HUES6 (cell line): ENCODE results near the gene COL2A1.

Experiments used
- H3K27ac ChIP-seq: 2 replicates; pipeline ENCODE4 v1.7.0; 2013; ENCODE audit warnings: low read depth, mild to moderate bottlenecking, low read length, inconsistent platforms
- H3K27me3 ChIP-seq: 2 replicates; pipeline ENCODE4 v1.6.1; 2013; ENCODE audit warnings: low read length; ENCODE audit not compliant: control insufficient read depth, insufficient read depth
- H3K36me3 ChIP-seq: 2 replicates; pipeline ENCODE4 v1.6.1; 2013; ENCODE audit warnings: low read length; ENCODE audit not compliant: control insufficient read depth, insufficient read depth
- H3K4me1 ChIP-seq: 2 replicates; pipeline ENCODE4 v1.6.1; 2013; ENCODE audit warnings: low read length; ENCODE audit not compliant: control insufficient read depth, insufficient read depth
- H3K4me3 ChIP-seq: 2 replicates; pipeline ENCODE4 v1.5.1; 2013; ENCODE audit warnings: low read depth, low read length
- H3K9ac ChIP-seq: one replicate; pipeline ENCODE4 v1.6.1; 2013; ENCODE audit warnings: mild to moderate bottlenecking, low read length
- H3K9me3 ChIP-seq: 2 replicates; pipeline ENCODE4 v1.6.1; 2013; ENCODE audit warnings: low read depth, low read length; ENCODE audit not compliant: control insufficient read depth, insufficient read depth

COL2A1 gene

DNA sequence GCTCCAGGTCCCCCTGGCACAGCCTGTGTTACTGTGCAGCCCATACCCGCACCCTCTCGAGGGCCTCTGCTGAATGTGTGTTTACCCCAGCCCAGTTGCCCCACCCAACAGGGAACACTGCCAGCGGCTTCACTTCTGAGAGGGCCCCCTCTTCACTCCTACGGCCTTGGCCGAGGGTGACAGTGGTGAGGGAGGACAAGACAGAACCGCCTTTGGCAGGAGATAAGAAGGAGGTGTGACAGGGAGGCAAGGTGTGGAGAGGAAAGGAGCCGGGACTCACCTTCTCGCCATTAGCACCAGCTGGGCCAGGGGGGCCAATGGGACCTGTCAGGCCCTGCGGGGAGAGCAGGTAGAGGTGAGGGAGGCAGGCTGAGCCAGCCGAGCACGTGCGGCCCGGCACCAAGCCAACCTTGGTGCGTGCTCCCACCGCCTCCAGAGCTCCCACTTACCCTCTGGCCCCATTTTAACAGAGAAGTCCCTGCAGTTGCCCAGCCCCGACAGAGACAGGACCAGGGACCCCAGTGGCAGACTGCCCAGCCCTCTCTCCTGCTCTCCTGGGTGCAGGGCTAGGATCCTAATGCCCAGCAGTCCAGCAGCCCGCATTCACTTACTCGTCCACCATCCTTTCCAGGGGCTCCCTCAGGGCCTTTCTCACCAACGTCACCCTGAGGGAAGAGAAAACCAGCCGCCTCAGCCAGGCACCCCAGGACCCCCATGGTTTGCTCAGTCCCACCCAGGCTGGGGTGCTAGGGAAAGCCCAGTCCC is 22.6 kb downstream of the COL2A1 start:
- no peak overlapping the region for H3K27ac ChIP-seq
- H3K9me3 ChIP-seq, result no peaks in the 10 kb centered on the region
- no peak overlapping the region for H3K9ac ChIP-seq
- H3K4me1 ChIP-seq, result no peaks in the 10 kb centered on the region
- H3K4me3 ChIP-seq, result no peak overlapping the region
- H3K36me3 ChIP-seq, result no peaks in the 10 kb centered on the region
- peaks cover 99% of the 10 kb centered on the region for H3K27me3 ChIP-seq

- Histone ChIP-seq H3K27me3 (peaks cover 99% of the 10 kb centered on the region), H3K4me3 (no peak overlapping the region), H3K9me3 (no peaks in the 10 kb centered on the region), H3K9ac (no peak overlapping the region), H3K4me1 (no peaks in the 10 kb centered on the region), H3K36me3 (no peaks in the 10 kb centered on the region), H3K27ac (no peak overlapping the region)
These were observed 23.3 kb downstream of the COL2A1 start for GRCh38 chr12:47980779-47981495.

GRCh38 chr12:47980197-47980596 is 24.1 kb downstream of the COL2A1 start:
- Histone ChIP-seq H3K36me3 (no peaks in the 10 kb centered on the region), H3K9me3 (no peaks in the 10 kb centered on the region), H3K27me3 (peaks cover 99% of the 10 kb centered on the region), H3K4me1 (no peaks in the 10 kb centered on the region), H3K4me3 (no peak overlapping the region), H3K9ac (no peak overlapping the region), H3K27ac (no peak overlapping the region)

DNA sequence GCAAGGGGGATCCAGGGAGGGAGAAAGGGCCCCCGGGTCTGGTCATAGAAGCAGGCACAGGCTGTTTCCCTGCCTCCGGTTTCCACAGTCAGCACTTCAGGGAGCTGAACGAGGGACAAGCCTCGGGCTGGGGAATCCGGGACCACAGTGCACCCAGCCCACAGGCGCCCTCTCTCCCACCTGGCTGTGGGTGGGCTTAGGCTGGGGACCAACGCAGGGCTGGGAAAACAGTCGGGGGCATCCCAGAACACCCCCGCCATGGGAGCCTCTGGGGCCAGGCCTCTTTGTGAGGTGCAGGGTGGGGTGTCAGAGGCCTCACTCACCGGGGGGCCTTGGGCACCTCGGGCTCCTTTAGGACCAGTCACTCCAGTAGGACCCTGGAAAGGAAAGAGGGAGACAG is 24.6 kb downstream of the COL2A1 start:
- no peaks in the 10 kb centered on the region for H3K9me3 ChIP-seq
- no peak overlapping the region for H3K9ac ChIP-seq
- H3K4me3 ChIP-seq, result no peak overlapping the region
- no peaks in the 10 kb centered on the region for H3K36me3 ChIP-seq
- H3K27me3 ChIP-seq, result peaks cover 99% of the 10 kb centered on the region
- no peaks in the 10 kb centered on the region for H3K4me1 ChIP-seq
- H3K27ac ChIP-seq, result no peak overlapping the region

DNA sequence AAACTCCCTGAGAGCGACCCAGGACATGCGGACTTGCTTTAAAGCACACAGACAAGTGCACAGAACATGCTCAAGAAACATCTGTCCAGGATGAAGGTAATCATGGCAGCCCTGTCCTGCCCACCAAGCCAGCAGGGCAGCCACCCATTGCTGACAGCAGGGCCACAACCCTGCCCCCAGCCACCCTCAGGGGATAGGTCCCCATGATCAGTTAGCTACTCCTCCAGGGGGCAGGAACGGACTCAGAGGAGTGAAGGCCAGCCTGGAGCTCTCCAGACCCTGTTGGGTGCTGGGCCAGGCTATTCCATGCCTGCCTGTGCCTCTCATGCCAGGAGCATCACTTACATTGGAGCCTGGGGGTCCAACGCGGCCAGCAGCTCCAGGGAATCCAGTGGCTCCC is 25.1 kb downstream of the COL2A1 start:
- Histone ChIP-seq H3K9ac (no peak overlapping the region), H3K4me1 (no peaks in the 10 kb centered on the region), H3K36me3 (no peaks in the 10 kb centered on the region), H3K4me3 (no peak overlapping the region), H3K9me3 (no peaks in the 10 kb centered on the region), H3K27me3 (peaks cover 99% of the 10 kb centered on the region), H3K27ac (no peak overlapping the region)

DNA sequence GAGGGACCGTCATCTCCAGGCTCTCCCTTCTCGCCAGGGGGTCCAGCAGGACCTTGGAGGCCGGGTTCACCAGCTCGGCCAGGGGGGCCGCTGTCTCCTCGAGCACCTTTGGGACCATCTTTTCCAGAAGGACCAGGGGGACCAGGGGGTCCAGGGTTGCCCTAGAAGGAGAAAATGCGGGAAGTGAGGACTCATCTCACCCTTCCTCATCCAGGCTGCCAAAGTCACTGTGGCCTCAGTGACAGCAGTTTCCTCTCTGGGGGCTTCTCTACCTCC is 25.7 kb downstream of the COL2A1 start:
- Histone ChIP-seq H3K4me1 (no peaks in the 10 kb centered on the region), H3K27me3 (peaks cover 99% of the 10 kb centered on the region)

DNA sequence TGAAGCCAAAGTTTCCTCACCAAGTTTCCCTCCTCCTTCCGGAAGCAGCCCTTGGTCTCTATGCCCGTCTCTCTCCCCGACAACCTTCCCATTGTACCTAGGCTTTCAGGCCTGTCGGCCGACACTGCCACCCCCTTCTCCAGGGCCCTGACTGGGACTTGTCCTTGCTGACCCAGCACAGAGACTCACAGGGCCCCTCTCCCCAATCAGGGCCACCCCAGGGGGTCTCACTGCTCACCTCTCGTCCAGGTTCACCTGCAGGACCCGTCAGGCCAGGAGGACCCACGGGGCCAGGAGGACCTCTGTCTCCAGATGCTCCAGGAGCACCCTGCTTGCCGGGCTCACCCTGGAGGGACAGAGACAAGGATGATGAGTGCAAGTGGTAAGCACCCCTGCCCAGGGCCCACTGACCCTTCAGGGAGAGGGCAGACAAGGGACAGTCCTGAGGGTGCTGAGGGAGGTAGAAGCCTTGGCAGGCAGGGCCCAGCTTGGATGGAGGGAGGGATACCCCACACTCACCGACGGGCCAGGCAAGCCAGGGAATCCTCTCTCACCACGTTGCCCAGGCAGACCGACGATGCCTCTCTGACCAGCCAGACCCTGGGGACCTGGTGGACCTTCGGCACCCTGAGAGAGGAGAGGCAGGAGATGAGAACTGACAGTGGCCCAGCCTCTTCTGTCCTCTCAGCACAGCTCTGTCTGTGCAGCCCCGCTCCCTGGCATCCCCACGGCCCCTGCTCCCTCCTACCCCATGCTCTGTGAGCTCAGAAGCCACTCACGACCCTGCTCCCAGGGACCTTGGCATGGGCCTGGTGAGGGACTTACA is 26.3 kb downstream of the COL2A1 start:
- Histone ChIP-seq H3K36me3 (no peaks in the 10 kb centered on the region), H3K4me3 (no peak overlapping the region), H3K9ac (no peak overlapping the region), H3K9me3 (no peaks in the 10 kb centered on the region), H3K27ac (no peak overlapping the region), H3K4me1 (no peaks in the 10 kb centered on the region), H3K27me3 (peaks cover 99% of the 10 kb centered on the region)

More for the DNA sequence above, 25.7 kb downstream of the COL2A1 start:
- H3K27ac ChIP-seq, result no peak overlapping the region
- H3K36me3 ChIP-seq, result no peaks in the 10 kb centered on the region
- H3K9me3 ChIP-seq, result no peaks in the 10 kb centered on the region
- H3K9ac ChIP-seq, result no peak overlapping the region
- no peak overlapping the region for H3K4me3 ChIP-seq

DNA sequence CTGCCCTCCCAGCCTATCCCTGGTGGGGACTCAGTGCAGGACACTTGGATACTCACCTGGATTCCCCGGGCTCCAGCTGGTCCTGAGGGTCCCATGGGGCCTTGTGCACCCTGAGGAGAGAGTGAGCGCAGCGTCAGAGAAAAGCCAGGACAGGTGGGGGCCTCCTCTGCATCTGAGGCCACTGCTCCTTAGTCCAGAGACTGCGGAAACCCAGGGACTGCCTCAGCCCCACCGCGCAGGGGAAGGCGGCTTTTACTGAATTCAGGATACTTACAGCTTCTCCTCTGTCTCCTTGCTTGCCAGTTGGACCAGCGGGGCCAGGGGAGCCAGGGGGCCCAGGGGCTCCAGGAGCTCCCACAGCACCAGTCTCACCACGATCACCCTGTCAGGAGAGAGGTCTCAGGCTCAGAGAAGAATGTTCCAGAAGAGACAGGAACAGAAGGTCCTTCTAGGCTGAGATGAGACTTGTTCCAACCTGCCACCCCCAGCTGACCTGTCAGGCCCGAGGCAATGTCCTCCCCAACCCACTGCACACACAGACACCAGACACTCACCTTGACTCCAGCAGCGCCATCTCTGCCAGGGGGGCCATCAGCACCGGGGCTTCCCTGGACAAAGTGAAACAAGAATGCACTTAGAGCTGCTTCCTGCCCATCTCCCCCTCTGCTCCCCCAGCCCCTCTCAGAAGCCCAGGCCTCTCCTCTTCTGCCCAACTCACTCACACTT is 27.1 kb downstream of the COL2A1 start:
- H3K27ac ChIP-seq, result no peak overlapping the region
- H3K4me1 ChIP-seq, result no peaks in the 10 kb centered on the region
- H3K4me3 ChIP-seq, result no peak overlapping the region
- H3K9ac ChIP-seq, result no peak overlapping the region
- peaks cover 99% of the 10 kb centered on the region for H3K27me3 ChIP-seq
- no peaks in the 10 kb centered on the region for H3K9me3 ChIP-seq
- no peaks in the 10 kb centered on the region for H3K36me3 ChIP-seq

GRCh38 chr12:47975816-47976215 is 28.5 kb downstream of the COL2A1 start:
- no peak overlapping the region for H3K4me3 ChIP-seq
- peaks cover 93% of the 10 kb centered on the region for H3K27me3 ChIP-seq
- no peaks in the 10 kb centered on the region for H3K36me3 ChIP-seq
- no peak overlapping the region for H3K9ac ChIP-seq
- H3K9me3 ChIP-seq, result no peaks in the 10 kb centered on the region
- H3K27ac ChIP-seq, result no peak overlapping the region
- no peaks in the 10 kb centered on the region for H3K4me1 ChIP-seq

- peaks cover 93% of the 10 kb centered on the region for H3K27me3 ChIP-seq
- H3K27ac ChIP-seq, result no peak overlapping the region
- H3K9me3 ChIP-seq, result no peaks in the 10 kb centered on the region
- H3K36me3 ChIP-seq, result no peaks in the 10 kb centered on the region
- H3K9ac ChIP-seq, result no peak overlapping the region
- no peak overlapping the region for H3K4me3 ChIP-seq
- no peaks in the 10 kb centered on the region for H3K4me1 ChIP-seq
These were observed 29.1 kb downstream of the COL2A1 start for GRCh38 chr12:47975036-47975620.
